ENCODE results near the gene CD86.

The CD86 gene

GRCh38 chr3:122063908-122064307, 8.7 kb downstream of the CD86 start:
- Mint-ChIP-seq H3K36me3 (ENCODE audit: low read depth) (no peaks in the 10 kb centered on the region), H3K4me3 (no peak overlapping the region), H3K9me3 (no peaks in the 10 kb centered on the region), H3K4me1 (no peaks in the 10 kb centered on the region), H3K27ac (no peak overlapping the region), H3K27me3 (ENCODE audit: low read depth, poor library complexity) (peaks cover 3% of the 10 kb centered on the region)
- no peak for TF ChIP-seq CTCF (IDR thresholded peaks at IDR 0.05)
- no peak for DNase-seq

DNA sequence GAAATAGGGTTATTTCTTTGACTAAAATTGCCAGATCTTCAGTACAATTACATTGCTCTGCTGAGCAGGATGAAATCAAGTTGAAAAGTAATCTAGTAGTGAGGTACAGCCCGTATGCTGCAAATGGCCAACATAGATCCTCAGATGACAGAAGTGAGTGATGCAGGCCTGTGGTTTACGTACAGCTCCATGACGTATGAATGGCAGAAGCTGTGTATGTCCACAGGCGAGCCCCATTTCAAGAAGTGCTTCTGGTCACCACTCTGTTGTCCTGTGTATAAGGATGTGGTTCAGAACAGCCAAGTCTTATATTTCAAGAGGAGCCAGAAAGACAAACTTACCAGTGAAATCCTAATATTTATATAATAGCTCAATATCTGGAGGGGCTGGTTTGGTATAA, 9.2 kb downstream of the CD86 start:
- DNase-seq: no peak
- Mint-ChIP-seq H3K27ac (no peak overlapping the region), H3K27me3 (ENCODE audit: low read depth, poor library complexity) (peaks cover 3% of the 10 kb centered on the region), H3K4me3 (no peak overlapping the region), H3K4me1 (no peaks in the 10 kb centered on the region), H3K36me3 (ENCODE audit: low read depth) (no peaks in the 10 kb centered on the region), H3K9me3 (no peaks in the 10 kb centered on the region)
- TF ChIP-seq CTCF (IDR thresholded peaks at IDR 0.05): no peak

DNA sequence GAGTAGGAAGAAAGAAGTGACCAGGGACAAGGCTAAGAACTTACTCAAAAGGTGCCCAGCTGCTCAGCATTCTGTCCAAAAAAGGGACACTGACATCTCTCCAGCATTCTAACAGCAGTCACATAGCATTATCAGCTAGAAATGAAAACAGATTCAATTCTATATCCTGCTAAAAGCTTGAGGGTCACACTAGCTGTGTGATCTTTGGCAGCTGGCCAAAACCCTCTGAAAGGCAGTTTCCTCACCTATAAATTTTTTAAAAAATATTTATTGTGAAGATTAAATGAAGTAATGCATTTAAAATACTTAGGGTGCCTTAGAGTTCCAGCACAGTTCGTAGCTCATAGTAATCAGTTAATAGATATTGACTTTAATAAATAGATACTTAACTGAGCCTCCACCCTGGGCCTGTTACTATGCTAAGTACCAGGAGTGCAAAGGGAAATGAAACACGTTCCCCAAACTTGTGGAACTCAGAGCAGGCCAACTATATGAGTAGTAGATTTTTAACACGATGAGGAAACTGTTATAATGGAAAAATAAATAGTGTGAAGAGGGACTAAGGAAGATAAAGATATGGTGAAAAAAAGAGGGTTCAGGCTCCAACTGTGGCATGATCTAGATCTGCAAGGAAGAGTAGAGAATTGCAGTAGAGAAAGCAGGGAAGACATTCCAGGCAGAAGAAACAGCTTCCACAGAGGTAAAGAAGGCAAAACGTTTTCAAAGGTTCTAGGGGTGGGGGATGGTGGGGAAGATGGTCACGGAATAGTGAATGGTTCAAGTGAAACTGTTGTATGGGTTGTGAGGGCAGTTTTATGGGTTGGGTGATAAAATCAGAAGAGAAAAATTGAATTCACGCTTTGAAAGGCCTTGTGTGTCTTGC, 11.4 kb downstream of the CD86 start:
- no peak for TF ChIP-seq CTCF (IDR thresholded peaks at IDR 0.05)
- Mint-ChIP-seq H3K27ac (no peak overlapping the region), H3K4me1 (no peaks in the 10 kb centered on the region), H3K9me3 (no peaks in the 10 kb centered on the region), H3K4me3 (no peak overlapping the region), H3K36me3 (ENCODE audit: low read depth) (no peaks in the 10 kb centered on the region), H3K27me3 (ENCODE audit: low read depth, poor library complexity) (no peaks in the 10 kb centered on the region)
- DNase-seq: no peak

- H3K36me3 Mint-ChIP-seq (ENCODE audit: low read depth): no peaks in the 10 kb centered on the region
- no peak overlapping the region for H3K4me3 Mint-ChIP-seq
- H3K27ac Mint-ChIP-seq: no peak overlapping the region
- no peaks in the 10 kb centered on the region for H3K9me3 Mint-ChIP-seq
- H3K27me3 Mint-ChIP-seq (ENCODE audit: low read depth, poor library complexity): no peaks in the 10 kb centered on the region
- H3K4me1 Mint-ChIP-seq: no peaks in the 10 kb centered on the region
- no peak for TF ChIP-seq CTCF (IDR thresholded peaks at IDR 0.05)
- no peak for DNase-seq
These were observed 12.0 kb downstream of the CD86 start for GRCh38 chr3:122067214-122067550.

GRCh38 chr3:122067588-122068240, 12.6 kb downstream of the CD86 start:
- no peak for DNase-seq
- no peak overlapping the region for H3K4me3 Mint-ChIP-seq
- no peak overlapping the region for H3K27ac Mint-ChIP-seq
- H3K4me1 Mint-ChIP-seq: no peaks in the 10 kb centered on the region
- TF ChIP-seq CTCF (IDR thresholded peaks at IDR 0.05): no peak
- no peaks in the 10 kb centered on the region for H3K9me3 Mint-ChIP-seq
- no peaks in the 10 kb centered on the region for H3K36me3 Mint-ChIP-seq (ENCODE audit: low read depth)
- no peaks in the 10 kb centered on the region for H3K27me3 Mint-ChIP-seq (ENCODE audit: low read depth, poor library complexity)

Data from nephron progenitor cell (in vitro differentiated cells).